NB4 (cell line): ENCODE measurements around the gene CRYBB1.

Source experiments
- CTCF ChIP-seq: IDR thresholded peaks from one replicate; pipeline ENCODE4 v1.5.1; 2012; ENCODE audit warnings: low read depth, low read length
- MAX ChIP-seq: IDR thresholded peaks from 2 replicates; pipeline ENCODE4 v1.6.1; 2011; ENCODE audit warnings: low read depth, low read length

- TF ChIP-seq CTCF (no peak), MAX (no peak)
These were observed 7.0 kb upstream of the CRYBB1 start for GRCh38 chr22:26624803-26625202.
